K562 (cell line): ENCODE data around the gene VSNL1. TPM values are rescaled to one million over a fixed set of nuclear protein-coding genes. Genes with fewer than 3 reads are reported as not detected.

ENCODE experiments used
- ATF7 ChIP-seq: fragments of 450-650 bp; IDR thresholded peaks from 2 replicates; pipeline ENCODE4 v1.7.1; 2014; ENCODE audit warnings: mild to moderate bottlenecking, moderate library complexity
- BACH1 ChIP-seq: fragments of 200-800 bp; sonication (Bioruptor generic); IDR thresholded peaks from 2 replicates; pipeline ENCODE4 v1.6.1; 2016; ENCODE audit warnings: missing genetic modification characterization, missing compliant biosample characterization
- BDP1 ChIP-seq: IDR thresholded peaks from 3 replicates; pipeline ENCODE4 v1.6.1; 2011; ENCODE audit not compliant: insufficient read length, insufficient read depth
- C11orf30 ChIP-seq: fragments of 450-650 bp; IDR thresholded peaks from 2 replicates; pipeline ENCODE4 v1.6.1; 2016; ENCODE audit warnings: low read depth, mild to moderate bottlenecking
- CXXC5 ChIP-seq: fragments of 250-450 bp; sonication (Bioruptor Pico); IDR thresholded peaks from 2 replicates; pipeline ENCODE4 v1.8.0; 2022; ENCODE audit warnings: inconsistent platforms, mild to moderate bottlenecking, moderate library complexity
- FOXA1 ChIP-seq: fragments of 450-650 bp; IDR thresholded peaks from 2 replicates; pipeline ENCODE4 v1.6.1; 2016; ENCODE audit warnings: mild to moderate bottlenecking, borderline replicate concordance
- FUS ChIP-seq: fragments of 200-400 bp; formaldehyde crosslinking; optimal IDR thresholded peaks from 2 replicates; pipeline ENCODE3; 2017; ENCODE audit warnings: low read depth, low read length
- GABPA ChIP-seq: fragments of 200-800 bp; sonication (Bioruptor generic); conservative IDR thresholded peaks from 2 replicates; pipeline ENCODE4 v1.6.1; 2016; ENCODE audit warnings: low read depth, missing genetic modification characterization, missing compliant biosample characterization
- MTA3 ChIP-seq: fragments of 450-650 bp; formaldehyde crosslinking; IDR thresholded peaks from 2 replicates; pipeline ENCODE4 v1.6.1; 2017; ENCODE audit warnings: mild to moderate bottlenecking, borderline replicate concordance
- NR2F6 ChIP-seq: fragments of 450-650 bp; formaldehyde crosslinking; IDR thresholded peaks from 2 replicates; pipeline ENCODE4 v1.4.0; 2020; ENCODE audit warnings: mild to moderate bottlenecking
- NR4A1 ChIP-seq, 2 experiments: fragments of 250-450 bp in 1 of 2; fragments of 450-650 bp in 1 of 2; sonication (Bioruptor Pico) in 1 of 2; IDR thresholded peaks; 2 replicates each; pipeline versions ENCODE4 v1.4.0 to v1.6.1; 2016 to 2020; ENCODE audit warnings: mild to moderate bottlenecking in 2 of 2, missing compliant biosample characterization in 1 of 2, missing genetic modification characterization in 1 of 2, moderate library complexity in 1 of 2
- RB1 ChIP-seq: fragments of 450-650 bp; IDR thresholded peaks from 2 replicates; pipeline ENCODE4 v1.6.1; 2017; ENCODE audit warnings: low read depth, mild to moderate bottlenecking
- SIX5 ChIP-seq, 2 experiments: IDR thresholded peaks; 2 replicates each; pipeline ENCODE4 v1.6.1; 2011; ENCODE audit warnings: low read length in 2 of 2, borderline replicate concordance in 1 of 2, low read depth in 1 of 2, mild to moderate bottlenecking in 1 of 2, moderate library complexity in 1 of 2; ENCODE audit not compliant: insufficient read depth in 1 of 2
- STAT5A ChIP-seq: IDR thresholded peaks from 2 replicates; pipeline ENCODE4 v1.6.1; 2012; ENCODE audit warnings: low read length, inconsistent platforms, borderline replicate concordance
- TEAD4 ChIP-seq, 2 experiments: sonication (generic) in 1 of 2; formaldehyde crosslinking in 1 of 2; IDR thresholded peaks; 2 replicates each; pipeline versions ENCODE4 v1.6.1 to v1.8.0; 2012 to 2022; ENCODE audit warnings: borderline replicate concordance in 1 of 2, inconsistent platforms in 1 of 2, low read length in 1 of 2, mild to moderate bottlenecking in 1 of 2, missing genetic modification reagents in 1 of 2
- ZC3H4 ChIP-seq: sonication (generic); formaldehyde crosslinking; IDR thresholded peaks from 2 replicates; pipeline ENCODE4 v1.9.0; 2021; ENCODE audit warnings: missing genetic modification reagents, borderline replicate concordance
- polyA plus RNA-seq, 8 experiments: library from polyadenylated mRNA; depleted of rRNA in 4 of 8; stranded (reverse) in 5 of 8; unstranded in 3 of 8; fragments of >200 nt; fragmentation: Nextera tagmentation in 2 of 8; fragmentation: Illumina TruSeq in 1 of 8; extraction: Ambion mirVana in 2 of 8; extraction: Trizol in 1 of 8; gene quantifications; 2 replicates each; pipeline versions ENCODE4 v1.2.1 to v1.2.3, GENCODE V29; 2011 to 2014; ENCODE audit warnings: inconsistent platforms in 1 of 8, missing spikeins in 1 of 8
- total RNA-seq, 7 experiments: library from RNA; depleted of rRNA in 6 of 7; stranded (reverse); fragments of >200 nt in 6 of 7; fragmentation: Illumina TruSeq in 2 of 7; extraction: Trizol in 2 of 7; gene quantifications; 2 replicates each; pipeline versions ENCODE4 v1.2.1 to v1.2.3, GENCODE V29; 2011 to 2021; ENCODE audit warnings: low replicate concordance in 1 of 7
- TF ChIP-seq, protein P1 (sequence below), 2 experiments: fragments of 450-650 bp in 1 of 2; sonication (generic) in 1 of 2; formaldehyde crosslinking in 1 of 2; IDR thresholded peaks in 1 of 2; conservative IDR thresholded peaks in 1 of 2; 2 replicates each; pipeline versions ENCODE4 v1.6.1 to v1.8.1; 2016 to 2023; ENCODE audit warnings: mild to moderate bottlenecking in 2 of 2, moderate library complexity in 2 of 2, inconsistent platforms in 1 of 2, missing genetic modification reagents in 1 of 2
- TF ChIP-seq, protein P2 (sequence below): sonication (generic); formaldehyde crosslinking; IDR thresholded peaks from 2 replicates; pipeline ENCODE4 v1.8.1; 2023; ENCODE audit warnings: mild to moderate bottlenecking, missing genetic modification reagents
- TF ChIP-seq, protein P3 (sequence below): fragments of 450-650 bp; IDR thresholded peaks from 2 replicates; pipeline ENCODE4 v1.6.1; 2016; ENCODE audit warnings: missing biosample characterization, missing genetic modification characterization
- TF ChIP-seq, protein P4 (sequence below): fragments of 250-450 bp; sonication (Bioruptor Pico); IDR thresholded peaks from 2 replicates; pipeline ENCODE4 v1.8.0; 2021; ENCODE audit warnings: moderate library complexity, mild to moderate bottlenecking, inconsistent platforms
- TF ChIP-seq, protein P5 (sequence below): fragments of 250-450 bp; sonication (Bioruptor Pico); IDR thresholded peaks from 2 replicates; pipeline ENCODE4 v1.6.1; 2021; ENCODE audit warnings: mild to moderate bottlenecking

Gene VSNL1
- total and polyA plus RNA-seq, 9 of the 15 experiments (the other 6 are each of a cell fraction or from before 2014, with no cell fraction given), result 0.20 TPM; not detected in 8

DNA sequence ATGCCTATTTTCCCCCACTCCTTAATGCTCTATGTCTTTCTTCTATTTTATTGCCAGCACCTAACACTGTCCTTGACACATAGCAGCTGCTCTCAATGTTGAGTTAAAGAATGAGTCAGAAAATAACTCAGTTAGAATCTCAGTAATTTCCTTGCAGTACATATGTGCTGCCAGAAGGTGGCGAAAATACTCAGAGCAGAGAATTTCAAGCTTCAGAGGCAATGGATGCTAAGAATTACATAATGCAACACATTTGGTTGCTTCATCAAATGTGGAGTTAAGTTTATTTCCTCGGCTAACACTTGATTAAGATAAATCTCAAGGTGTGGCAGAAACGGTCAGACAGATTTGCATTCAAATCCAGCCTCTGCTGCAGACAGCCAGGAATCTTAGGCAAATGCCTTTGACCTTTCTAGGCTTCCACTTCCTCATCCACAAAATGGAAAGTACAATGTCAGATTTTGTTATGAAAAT lies 105.6 kb downstream of the VSNL1 start (continued):
- TF ChIP-seq, protein P1, sequence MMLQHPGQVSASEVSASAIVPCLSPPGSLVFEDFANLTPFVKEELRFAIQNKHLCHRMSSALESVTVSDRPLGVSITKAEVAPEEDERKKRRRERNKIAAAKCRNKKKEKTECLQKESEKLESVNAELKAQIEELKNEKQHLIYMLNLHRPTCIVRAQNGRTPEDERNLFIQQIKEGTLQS (IDR thresholded peaks at IDR 0.05), result peak; percentile 49
- TF ChIP-seq, protein P1 (CRISPR knock-in tag; conservative IDR thresholded peaks at IDR 0.05), result no peak
- no peak for TF ChIP-seq CXXC5 (CRISPR knock-in tag)
- TF ChIP-seq ZC3H4 (CRISPR knock-in tag), result no peak
- peak; percentile 60 for TF ChIP-seq TEAD4 (IDR thresholded peaks at IDR 0.05; ENCODE audit: low read length)
- TF ChIP-seq TEAD4 (CRISPR knock-in tag; IDR thresholded peaks at IDR 0.05; ENCODE audit: borderline replicate concordance), result no peak
- no peak for TF ChIP-seq MTA3
- no peak for TF ChIP-seq STAT5A
- no peak for TF ChIP-seq BDP1
- no peak for TF ChIP-seq NR2F6 (CRISPR knock-in tag)
- TF ChIP-seq, protein P2, sequence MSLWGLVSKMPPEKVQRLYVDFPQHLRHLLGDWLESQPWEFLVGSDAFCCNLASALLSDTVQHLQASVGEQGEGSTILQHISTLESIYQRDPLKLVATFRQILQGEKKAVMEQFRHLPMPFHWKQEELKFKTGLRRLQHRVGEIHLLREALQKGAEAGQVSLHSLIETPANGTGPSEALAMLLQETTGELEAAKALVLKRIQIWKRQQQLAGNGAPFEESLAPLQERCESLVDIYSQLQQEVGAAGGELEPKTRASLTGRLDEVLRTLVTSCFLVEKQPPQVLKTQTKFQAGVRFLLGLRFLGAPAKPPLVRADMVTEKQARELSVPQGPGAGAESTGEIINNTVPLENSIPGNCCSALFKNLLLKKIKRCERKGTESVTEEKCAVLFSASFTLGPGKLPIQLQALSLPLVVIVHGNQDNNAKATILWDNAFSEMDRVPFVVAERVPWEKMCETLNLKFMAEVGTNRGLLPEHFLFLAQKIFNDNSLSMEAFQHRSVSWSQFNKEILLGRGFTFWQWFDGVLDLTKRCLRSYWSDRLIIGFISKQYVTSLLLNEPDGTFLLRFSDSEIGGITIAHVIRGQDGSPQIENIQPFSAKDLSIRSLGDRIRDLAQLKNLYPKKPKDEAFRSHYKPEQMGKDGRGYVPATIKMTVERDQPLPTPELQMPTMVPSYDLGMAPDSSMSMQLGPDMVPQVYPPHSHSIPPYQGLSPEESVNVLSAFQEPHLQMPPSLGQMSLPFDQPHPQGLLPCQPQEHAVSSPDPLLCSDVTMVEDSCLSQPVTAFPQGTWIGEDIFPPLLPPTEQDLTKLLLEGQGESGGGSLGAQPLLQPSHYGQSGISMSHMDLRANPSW, result no peak
- TF ChIP-seq GABPA (tag), result no peak
- TF ChIP-seq FUS, result no peak
- TF ChIP-seq, protein P3, sequence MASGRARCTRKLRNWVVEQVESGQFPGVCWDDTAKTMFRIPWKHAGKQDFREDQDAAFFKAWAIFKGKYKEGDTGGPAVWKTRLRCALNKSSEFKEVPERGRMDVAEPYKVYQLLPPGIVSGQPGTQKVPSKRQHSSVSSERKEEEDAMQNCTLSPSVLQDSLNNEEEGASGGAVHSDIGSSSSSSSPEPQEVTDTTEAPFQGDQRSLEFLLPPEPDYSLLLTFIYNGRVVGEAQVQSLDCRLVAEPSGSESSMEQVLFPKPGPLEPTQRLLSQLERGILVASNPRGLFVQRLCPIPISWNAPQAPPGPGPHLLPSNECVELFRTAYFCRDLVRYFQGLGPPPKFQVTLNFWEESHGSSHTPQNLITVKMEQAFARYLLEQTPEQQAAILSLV (tag), result peak; percentile 46; the same call in 1 of the 2 replicates
- TF ChIP-seq NR4A1 (CRISPR knock-in tag; IDR thresholded peaks at IDR 0.05), result no peak
- no peak for TF ChIP-seq NR4A1 (tag; IDR thresholded peaks at IDR 0.05)
- peak; percentile 46; the same call in 1 of the 2 replicates for TF ChIP-seq ATF7
- TF ChIP-seq SIX5 (IDR thresholded peaks at IDR 0.05; ENCODE audit: borderline replicate concordance in 1 of 2, insufficient read depth in 1 of 2, low read depth in 1 of 2, low read length in 2 of 2), result no peak
- TF ChIP-seq, protein P4, sequence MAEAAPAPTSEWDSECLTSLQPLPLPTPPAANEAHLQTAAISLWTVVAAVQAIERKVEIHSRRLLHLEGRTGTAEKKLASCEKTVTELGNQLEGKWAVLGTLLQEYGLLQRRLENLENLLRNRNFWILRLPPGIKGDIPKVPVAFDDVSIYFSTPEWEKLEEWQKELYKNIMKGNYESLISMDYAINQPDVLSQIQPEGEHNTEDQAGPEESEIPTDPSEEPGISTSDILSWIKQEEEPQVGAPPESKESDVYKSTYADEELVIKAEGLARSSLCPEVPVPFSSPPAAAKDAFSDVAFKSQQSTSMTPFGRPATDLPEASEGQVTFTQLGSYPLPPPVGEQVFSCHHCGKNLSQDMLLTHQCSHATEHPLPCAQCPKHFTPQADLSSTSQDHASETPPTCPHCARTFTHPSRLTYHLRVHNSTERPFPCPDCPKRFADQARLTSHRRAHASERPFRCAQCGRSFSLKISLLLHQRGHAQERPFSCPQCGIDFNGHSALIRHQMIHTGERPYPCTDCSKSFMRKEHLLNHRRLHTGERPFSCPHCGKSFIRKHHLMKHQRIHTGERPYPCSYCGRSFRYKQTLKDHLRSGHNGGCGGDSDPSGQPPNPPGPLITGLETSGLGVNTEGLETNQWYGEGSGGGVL (CRISPR knock-in tag), result no peak
- TF ChIP-seq, protein P5, sequence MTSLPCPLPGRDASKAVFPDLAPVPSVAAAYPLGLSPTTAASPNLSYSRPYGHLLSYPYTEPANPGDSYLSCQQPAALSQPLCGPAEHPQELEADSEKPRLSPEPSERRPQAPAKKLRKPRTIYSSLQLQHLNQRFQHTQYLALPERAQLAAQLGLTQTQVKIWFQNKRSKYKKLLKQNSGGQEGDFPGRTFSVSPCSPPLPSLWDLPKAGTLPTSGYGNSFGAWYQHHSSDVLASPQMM (CRISPR knock-in tag), result no peak
- TF ChIP-seq RB1, result no peak
- TF ChIP-seq FOXA1, result no peak
- TF ChIP-seq C11orf30, result no peak
- no peak for TF ChIP-seq BACH1
